NCI-H1092 treated with DMSO at 0.1 percent for 48 hours (cell line): ENCODE data around the gene PPP1R12C.
"Not testable (repeated sequence)": the region's sequence is repeated elsewhere in the genome, so short reads cannot be mapped to it uniquely, and the experiment has no call there.

Experiments used
- DNase-seq: peaks from one replicate; lab custom pipeline; 2025; lab: John Stamatoyannopoulos, UW

The PPP1R12C gene

DNA sequence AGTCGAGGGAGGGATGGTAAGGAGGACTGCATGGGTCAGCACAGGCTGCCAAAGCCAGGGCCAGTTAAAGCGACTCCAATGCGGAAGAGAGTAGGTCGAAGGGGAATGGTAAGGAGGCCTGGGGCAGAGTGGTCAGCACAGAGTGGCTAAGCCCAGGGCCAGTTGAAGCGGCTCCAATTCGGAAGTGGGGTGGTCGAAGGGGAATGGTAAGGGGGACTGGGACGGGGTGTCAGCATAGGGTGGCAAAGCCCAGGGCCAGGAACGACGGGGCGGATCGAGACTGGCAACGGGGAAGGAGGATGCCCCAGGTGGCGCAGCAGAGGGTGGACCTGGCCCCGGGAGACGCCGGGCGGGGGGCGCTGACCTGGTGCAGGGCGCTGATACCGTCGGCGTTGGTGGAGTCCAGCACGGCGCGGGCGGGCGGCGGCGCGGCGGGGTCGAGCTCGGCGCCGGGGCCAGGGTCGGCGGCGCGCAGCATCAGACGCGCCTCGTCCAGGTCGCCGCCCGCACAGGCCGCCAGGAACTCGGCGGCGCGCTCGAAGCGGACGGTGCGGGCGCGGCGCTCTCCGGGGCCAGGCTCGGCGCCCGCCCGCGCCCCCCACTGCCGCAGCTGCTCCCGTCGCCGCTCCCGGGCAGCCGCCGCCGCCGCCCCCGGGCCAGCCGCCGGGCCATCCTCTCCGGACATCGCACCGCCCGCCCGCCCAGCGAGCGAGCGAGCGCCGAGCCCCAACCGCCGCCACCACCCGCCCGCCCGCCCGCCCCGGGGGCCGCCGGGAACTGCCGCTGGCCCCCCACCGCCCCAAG, at the start of gene PPP1R12C:
TSS of gene PPP1R12C (minus strand) at position 779 of the 804 bp plus-strand sequence. CDS start at position 685, 94 bp downstream.
- no peak for DNase-seq

DNA sequence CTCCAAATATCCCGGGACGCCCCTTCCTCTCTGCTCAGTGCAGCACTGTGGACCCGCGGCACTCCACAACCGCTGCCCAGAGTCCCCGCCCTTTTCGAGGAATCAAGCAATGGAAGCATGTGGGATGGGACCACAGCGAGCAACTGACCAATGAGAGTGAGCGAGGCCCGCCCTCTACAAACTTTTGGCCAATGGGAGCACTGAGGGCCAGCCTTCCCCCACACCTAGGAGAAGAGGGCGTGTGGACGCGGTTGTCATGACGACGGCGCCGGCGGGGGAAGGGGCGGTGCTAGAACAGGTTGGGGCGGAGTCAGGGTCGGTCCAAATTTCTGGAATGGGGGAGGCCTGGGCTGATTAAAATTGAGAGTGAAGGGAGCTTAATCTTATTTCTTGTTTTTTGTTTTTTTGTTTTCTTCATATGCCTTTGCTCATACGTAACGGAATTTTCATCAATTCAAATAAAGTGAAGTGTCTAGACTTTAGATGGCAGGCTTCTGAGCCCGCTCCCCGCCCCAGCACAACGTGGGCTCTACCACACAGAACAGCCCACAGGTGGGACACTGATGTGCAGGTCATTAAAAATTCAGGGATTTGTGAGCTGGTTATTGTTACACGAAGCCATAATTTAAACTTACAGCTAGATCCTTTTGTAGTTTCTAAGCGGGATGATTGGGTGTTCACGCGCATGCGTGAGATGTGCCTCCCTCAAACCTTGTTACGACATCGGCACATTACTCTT, 49.3 kb upstream of the PPP1R12C start, which contains the start of gene DNAAF3:
TSS of gene DNAAF3 (minus strand) at position 84 of the 739 bp plus-strand sequence. CDS start 200 bp downstream, outside the sequence.
- peak; percentile 74 for DNase-seq

DNA sequence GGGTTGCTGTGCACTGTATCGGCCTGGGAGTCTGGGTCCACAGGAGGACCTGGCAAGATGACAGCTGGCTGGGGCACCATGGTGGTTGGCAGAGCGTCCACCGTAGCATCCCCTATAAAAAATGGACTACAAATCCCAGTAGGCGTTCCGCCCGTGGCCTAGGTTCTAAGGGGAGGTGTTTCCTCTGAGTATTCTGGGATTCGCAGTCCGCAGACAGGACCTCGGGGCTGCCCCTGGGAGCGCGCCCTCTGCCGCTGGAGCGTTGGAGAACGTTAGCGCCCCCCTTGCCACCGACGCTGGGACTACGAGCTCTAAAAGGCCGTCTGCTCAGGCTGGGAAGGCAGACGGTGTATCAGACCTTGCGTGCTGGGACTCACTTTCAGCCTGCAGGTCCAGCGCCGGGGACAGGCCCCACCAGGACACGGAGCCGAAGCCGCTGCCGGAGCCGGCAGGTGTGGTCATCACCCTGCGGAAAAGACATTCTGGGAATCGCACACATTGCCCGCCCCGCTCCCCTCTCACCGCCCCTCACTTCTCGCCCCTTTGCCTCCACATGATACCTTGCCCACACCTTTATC, 48.6 kb upstream of the PPP1R12C start:
- DNase-seq, result peak; percentile 5

DNA sequence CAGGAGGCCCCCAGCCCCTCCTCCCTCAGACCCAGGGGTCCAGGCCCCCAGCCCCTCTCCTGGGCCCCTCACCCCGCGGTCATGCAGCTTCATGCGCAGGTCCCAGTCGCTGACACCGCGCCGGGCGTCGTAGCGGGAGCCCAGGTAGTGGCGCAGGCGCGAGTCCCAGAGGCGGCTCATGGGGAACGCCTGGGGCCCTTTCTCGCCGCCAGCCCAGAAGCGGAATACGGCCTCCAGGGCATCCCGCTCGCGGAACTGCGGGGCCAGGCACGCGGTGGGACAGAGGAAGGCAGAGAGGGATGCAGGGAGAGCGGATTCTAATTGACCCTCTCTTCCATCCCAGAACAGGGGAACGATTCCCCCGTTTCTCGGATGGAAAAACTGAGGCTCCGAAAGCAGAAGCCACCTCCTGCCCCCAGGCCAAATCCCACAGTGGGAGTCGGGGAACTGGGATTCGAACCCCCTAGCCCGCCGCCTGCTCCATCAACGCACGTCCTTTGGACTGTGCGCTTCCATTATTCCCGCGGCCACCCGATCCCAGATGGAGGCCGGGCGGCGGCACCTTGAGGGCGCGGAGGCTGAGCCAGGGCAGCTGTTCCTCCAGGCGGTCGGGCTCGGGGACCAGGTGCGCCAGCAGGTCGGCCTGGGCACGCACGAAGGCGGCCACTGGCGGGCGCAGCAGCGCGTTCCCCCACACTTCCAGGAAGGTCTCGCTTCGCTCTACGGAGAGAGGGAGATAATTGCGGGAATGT, 44.3 kb upstream of the PPP1R12C start:
- DNase-seq, result no peak

DNA sequence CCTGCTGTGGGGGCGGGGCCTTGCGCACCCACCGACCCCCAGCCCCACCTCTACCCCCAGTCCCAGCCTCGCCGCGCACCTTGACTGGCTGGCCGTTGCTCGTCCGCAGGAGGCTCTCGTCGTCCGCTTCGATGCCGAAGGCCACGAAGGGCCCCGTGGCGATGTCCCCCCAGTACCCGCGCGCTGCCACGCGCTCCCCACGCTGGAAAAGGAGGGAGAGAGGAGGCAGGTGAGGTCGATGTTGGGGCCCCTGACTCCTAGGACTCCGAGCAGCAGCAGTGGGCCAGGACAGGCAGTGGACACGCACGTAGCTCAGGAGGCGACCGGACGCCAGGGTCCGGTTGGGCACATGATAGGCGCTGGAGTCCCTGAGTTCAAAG, 43.5 kb upstream of the PPP1R12C start:
- DNase-seq, result no peak

DNA sequence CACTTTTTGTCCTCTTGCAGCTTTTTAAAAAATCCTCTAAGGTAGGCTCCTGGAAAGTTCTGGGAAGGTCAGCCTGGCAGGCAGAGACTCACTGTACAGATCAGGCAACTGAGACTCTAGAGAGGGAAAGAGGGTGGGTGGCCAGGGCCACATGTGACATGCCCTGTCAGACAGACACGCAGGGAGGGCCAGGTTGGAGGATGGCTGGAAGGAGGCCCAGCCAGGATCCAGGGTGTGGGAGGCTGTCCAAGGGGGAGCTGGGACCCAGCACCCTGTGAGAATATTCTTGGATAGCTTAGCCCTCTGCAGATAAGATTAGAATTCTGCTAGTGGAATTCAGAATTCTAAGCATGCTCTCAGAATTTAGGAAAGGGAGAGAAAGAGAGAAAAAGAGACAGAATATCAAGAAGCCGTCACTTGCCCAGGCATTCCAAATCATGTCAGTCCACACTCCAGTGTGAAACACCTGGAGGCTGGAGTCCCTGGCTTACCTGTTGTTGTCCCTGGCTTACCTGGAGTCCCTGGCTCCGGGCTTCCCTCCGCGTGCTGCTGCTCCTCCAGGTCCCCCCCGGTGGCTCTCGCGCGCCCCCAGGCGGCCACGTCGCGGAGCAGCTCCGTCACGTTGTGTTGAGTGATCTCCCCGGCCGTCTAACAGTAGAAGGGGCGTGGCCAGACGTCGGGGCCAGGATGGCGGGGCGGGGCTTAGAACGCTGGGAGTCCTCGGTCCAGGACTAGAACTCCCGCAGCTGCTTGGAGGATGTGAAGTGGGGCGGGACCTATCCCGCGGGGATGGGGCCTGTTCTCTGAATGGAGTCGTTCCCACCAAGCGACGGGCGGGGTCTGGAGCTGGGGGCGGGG, 42.9 kb upstream of the PPP1R12C start:
- DNase-seq, result peak; percentile 61

DNA sequence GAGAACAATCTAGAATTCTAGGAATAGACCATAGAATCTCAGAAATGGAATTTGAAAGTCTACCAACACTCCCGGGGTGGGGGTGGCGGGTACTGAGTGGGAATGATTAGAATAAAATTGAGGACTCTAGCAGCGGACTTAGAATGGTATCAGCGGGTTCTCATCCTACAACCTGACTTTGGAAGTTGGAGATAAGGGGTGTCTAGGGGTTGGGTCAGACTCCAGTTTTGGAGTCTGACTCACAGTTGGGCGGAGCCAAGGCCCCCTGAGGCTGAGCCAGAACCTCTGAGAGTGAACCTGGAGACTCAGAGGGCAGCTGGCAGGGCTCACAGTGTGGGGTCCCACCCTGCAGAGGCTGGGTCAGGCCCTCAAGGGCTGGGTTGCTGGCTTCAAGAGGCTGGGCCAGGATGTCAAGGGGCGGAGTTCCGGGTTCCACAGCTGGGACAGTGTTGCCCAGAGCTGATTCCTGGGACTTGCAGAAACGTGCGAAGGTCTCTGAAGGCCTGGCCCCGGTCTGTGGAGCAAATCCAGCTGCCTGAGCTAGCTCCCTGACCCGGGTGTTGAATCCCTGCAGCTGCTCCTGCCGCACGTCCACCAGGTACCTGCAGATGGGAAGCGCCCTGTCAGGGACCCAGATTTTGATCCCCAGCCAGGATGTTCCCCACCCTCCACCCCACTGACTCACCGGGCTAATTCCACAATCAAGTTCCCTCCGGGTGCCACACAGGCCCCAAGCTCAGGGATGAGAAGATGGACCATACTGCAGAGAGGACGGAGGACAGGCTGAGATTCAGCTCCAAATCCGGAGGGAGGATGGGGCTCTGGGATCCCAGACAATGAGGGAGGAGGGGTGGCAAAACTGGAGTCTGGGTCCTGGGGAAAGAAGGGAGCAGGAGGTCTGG, 41.7 kb upstream of the PPP1R12C start:
- DNase-seq, result no peak

DNA sequence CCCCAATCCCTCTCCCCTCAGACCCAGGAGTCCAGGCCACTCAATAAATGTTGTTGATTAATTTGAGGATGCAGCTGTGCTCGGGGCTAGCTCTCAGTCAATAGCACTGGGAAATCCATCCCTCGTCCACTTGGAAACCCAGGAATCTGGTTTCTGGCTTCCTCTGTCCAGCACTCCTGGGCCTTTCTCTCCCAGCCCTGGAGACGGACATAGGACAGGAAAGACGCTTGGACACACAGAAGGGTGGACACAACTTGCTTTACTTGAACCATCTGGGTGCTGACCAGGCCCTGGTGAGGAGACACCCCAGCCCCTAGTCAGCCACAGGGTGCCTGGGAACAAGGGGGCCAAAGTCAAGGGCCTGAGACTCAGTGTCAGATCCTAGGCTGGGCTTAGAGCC, 41.0 kb upstream of the PPP1R12C start:
- DNase-seq, result no peak

DNA sequence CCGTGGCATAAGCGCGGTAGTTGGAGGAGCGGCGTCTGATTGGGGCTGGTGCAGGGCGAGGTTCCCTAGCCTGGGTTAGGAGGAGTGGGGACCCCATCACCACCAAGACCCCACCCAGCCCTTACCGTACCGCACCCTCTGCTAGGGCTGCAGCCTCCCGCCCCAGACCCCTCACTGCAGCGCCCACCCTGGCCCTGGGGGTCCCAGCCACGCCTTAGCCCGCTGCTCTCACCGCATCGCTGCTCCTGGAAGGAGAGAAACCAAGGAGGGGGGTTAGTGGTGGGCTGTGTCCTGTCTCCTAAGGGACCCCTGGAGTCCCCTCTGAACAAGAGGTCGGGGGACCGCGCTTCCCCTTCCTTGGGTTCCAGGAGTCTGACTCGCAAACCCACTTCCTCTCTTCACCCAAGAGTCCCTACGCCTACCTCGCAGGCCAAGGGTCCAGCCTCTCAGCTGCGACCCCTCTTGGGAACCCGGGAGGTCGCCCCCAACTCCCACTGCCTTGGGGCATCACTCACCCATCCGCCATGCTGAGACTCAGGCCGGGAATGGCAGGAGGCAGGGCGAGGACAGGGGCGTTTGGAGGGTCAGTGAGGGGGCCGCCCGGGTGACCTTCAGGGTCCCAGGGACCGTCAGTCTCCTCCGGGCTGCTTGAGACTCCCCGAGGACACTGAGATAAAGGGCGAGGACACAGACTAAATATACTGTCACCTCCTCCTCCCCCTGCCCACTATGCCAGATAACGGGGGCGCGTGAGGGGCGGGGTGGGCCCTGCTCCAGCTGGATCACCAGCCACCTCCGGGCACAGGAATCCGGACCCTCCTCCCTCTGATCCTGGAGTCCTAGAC, 39.8 kb upstream of the PPP1R12C start, which contains the start of gene TNNI3:
TSS of gene TNNI3 (minus strand) at position 669 of the 845 bp plus-strand sequence. CDS start at position 526, 143 bp downstream.
- no peak for DNase-seq

DNA sequence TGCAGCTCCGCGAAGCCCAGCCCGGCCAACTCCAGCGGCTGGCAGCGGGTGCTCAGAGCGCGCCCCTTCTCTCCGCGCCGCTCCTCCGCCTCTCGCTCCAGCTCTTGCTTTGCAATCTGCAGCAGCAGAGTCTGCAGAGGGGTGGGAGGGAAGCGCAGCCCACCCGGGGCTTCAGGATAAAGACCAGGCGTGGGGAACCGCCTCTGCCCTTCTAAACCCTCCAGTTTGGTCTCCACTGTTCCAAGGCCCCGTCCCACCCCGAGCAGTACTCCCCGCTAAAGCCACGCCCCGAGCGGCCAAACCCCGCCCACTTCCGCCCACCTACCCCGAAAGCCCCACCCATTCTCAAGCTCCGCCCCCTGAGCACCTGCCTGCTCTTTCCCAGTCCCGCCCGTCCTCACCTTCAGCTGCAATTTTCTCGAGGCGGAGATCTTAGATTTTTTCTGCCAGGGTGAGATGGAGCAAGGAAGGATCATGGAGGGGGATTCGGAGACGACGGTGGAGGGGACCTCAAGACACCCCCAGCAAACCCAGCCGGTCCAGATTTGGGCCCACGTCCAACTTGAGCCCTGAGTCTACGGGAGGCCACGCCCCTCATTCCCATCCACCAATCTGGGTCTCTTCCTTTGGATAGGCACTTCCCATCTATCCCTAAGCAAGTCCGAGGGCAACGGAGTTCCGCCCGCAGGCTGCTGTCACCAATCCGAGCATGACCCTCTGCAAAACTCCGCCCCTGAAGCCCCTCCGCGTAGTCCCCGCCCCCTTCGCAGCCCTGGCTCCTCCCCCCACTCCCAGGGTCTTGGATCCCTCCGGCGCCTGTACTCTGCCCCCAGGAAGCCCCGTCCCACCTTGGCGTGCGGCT, 39.0 kb upstream of the PPP1R12C start:
- peak; percentile 39 for DNase-seq

DNA sequence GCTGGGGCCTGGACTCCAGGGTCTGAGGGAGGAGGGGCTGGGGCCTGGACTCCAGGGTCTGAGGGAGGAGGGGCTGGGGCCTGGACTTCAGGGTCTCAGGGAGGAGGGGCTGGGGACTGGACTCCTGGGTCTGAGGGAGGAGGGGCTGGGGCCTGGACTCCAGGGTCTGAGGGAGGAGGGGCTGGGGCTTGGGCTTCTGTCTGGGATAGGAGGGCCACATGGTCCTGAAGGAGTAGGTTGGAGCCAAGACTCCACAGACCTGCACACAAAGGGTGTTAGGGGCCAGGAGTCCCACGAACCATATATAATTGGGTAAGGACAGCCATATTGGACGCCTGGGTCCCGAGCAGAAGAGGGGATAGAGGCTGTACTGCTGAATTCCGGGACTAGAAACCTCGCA, 38.3 kb upstream of the PPP1R12C start:
- not testable (repeated sequence) for DNase-seq

DNA sequence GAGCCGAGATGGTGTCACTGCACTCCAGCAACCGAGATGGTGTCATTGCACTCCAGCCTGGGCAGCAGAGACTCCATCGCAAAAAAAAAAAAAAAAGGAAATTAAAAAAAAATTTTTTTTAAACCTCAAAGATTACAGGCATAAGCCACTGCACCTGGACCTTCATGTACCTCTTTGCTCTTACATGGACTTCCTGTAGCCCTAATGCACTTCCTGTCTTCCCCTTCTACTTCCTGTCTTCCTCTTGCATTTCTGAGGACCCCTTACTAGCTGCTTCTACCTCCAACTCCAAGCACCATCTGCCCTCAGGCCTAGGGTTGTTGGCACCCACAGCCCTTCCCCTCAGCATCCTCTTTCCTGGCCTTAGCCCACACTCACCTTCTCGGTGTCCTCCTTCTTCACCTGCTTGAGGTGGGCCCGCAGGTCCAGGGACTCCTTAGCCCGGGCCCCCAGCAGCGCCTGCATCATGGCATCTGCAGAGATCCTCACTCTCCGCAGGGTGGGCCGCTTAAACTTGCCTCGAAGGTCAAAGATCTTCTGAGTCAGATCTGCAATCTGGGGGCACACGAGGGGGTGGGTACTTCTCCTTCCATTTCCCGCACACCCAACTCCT, 36.3 kb upstream of the PPP1R12C start:
- DNase-seq, result no peak

DNA sequence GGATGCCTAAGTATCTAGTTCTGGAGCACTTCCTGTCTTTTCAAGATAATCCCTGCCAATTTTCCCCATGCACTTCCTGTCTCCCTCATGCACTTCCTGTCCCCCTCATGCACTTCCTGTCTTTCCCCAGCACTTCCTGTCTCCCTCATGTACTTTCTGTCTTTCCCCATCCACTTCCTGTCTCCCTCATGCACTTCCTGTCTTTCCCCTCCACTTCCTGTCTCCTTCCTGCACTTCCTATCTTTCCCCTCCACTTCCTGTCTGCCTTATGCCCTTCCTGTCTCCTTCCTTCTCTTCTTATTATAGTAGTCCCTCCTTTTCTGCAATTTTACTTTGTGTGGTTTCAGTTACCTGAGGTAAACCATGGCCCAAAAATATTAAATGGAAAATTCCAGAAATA, 34.6 kb upstream of the PPP1R12C start:
- no peak for DNase-seq

DNA sequence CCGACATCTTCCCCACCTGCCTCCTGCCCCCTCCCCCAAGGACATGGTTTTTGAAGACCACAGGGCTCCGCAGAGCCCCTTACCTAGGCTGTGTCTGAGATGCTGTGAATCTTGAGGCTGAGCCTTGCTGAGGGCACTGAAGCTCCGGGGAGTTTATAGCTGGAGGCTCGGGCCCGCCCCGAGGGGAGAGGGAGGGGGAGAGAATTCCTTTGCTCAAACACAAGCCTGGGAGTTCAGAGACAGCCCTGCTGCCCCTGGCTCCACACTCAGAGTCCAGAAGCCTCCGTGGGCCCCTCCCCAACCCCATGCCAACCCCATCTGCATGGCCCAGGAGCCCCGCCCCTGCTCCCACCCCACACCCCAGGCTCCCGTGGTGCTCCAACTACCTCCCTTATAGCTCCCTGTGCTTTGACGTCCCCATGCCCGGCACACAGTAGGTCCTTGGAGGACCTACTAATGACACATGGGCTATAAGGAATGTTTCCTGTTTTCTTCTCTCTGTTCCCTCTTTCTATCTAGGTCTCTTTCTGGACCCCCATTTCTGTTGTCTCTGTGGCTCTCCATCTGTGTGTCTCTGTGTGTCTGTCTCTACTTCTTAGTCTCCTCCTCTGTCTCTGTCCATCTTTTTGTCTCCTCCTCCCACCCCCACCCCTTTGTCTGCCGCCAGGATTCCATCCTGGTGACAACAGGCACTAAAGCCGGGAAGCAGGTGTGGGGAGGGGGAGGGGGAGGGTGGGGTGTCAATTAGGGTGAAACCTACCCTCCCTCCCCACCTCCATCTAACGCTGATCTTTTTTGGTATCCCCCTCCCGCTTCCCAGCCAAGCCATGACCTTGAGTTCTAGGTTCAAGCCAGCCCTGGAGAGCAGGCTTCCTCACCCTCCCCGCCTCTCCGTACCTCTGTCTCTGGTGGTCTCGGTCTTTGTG, 31.9 kb upstream of the PPP1R12C start, which contains the start of gene TNNT1:
TSS of gene TNNT1 (minus strand) at position 129 of the 926 bp plus-strand sequence. CDS start 2,049 bp downstream, outside the sequence.
- DNase-seq, result no peak

DNA sequence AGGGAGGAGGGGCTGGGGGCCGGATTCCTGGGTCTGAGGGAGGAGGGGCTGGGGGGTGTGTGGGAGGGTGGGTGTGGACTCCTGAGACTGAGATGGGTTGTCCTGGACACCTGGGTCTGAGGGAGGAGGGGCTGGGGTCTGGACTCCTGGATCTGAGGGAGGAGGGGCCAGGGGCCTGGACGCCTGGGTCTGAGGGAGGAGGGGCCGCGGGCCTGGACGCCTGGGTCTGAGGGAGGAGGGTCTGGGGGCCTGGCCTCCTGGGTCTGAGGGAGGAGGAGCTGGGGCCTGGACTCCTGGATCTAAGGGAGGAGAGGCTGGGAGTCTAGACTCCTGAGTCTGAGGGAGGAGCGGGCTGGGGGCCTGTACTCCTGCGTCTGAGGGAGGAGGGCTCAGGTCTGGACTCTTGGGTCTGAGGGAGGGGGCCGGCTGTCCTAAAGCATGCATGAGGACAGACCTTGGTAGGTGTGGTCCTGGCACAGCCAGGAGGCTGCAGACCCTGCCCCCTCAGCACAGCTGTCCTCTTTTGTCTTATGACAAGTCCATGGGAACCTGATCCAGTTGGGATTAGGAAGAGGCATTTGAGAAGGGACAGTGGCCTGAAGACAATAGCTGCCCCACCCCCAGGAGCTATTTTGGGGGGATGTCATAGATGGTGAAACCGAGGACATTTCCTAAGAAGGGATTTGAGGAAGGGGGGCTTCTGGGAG, 30.3 kb upstream of the PPP1R12C start:
- no peak for DNase-seq
